HEK293 (cell line): Measurements from ENCODE around the gene SERGEF.

Experiments used
- CTCF ChIP-seq: fragments of 450-650 bp; formaldehyde crosslinking; IDR thresholded peaks from 2 replicates; pipeline ENCODE4 v1.5.1; 2016; ENCODE audit warnings: missing biosample characterization, missing genetic modification characterization
- REST ChIP-seq: fragments of 450-650 bp; formaldehyde crosslinking; IDR thresholded peaks from 2 replicates; pipeline ENCODE4 v1.5.1; 2016; ENCODE audit warnings: missing biosample characterization, missing genetic modification characterization
- YY1 ChIP-seq: fragments of 450-650 bp; formaldehyde crosslinking; IDR thresholded peaks from 2 replicates; pipeline ENCODE4 v1.5.1; 2018; ENCODE audit warnings: missing biosample characterization, missing genetic modification characterization
- ZBTB1 ChIP-seq: fragments of 450-650 bp; formaldehyde crosslinking; IDR thresholded peaks from 2 replicates; pipeline ENCODE4 v1.5.1; 2016; ENCODE audit warnings: missing biosample characterization, missing genetic modification characterization
- ZNF114 ChIP-seq: fragments of 450-650 bp; formaldehyde crosslinking; IDR thresholded peaks from 2 replicates; pipeline ENCODE4 v1.5.0; 2017; ENCODE audit warnings: missing biosample characterization, missing genetic modification characterization
- ZNF24 ChIP-seq: fragments of 450-650 bp; formaldehyde crosslinking; IDR thresholded peaks from 2 replicates; pipeline ENCODE4 v1.5.1; 2016; ENCODE audit warnings: missing biosample characterization, missing genetic modification characterization
- ZNF274 ChIP-seq, 2 experiments: fragments of 200-500 bp in 1 of 2; fragments of 450-650 bp in 1 of 2; sonication (Bioruptor generic) in 1 of 2; formaldehyde crosslinking in 1 of 2; IDR thresholded peaks; 2 replicates each; pipeline versions ENCODE4 v1.5.1 to v1.6.1; 2014 to 2016; ENCODE audit warnings: borderline replicate concordance in 1 of 2, inconsistent platforms in 1 of 2, low read length in 1 of 2, missing biosample characterization in 1 of 2, missing genetic modification characterization in 1 of 2
- ZNF621 ChIP-seq: fragments of 450-650 bp; formaldehyde crosslinking; IDR thresholded peaks from 2 replicates; pipeline ENCODE4 v1.5.1; 2017; ENCODE audit warnings: missing biosample characterization, missing genetic modification characterization
- ZNF664 ChIP-seq: fragments of 450-650 bp; formaldehyde crosslinking; IDR thresholded peaks from 2 replicates; pipeline ENCODE4 v1.5.1; 2016; ENCODE audit warnings: missing biosample characterization, missing genetic modification characterization
- ZNF677 ChIP-seq: fragments of 450-650 bp; IDR thresholded peaks from 2 replicates; pipeline ENCODE4 v1.5.0; 2018; ENCODE audit warnings: missing biosample characterization, mild to moderate bottlenecking, missing genetic modification characterization, moderate library complexity
- ZNF777 ChIP-seq: fragments of 450-650 bp; formaldehyde crosslinking; IDR thresholded peaks from 2 replicates; pipeline ENCODE4 v1.5.1; 2017; ENCODE audit warnings: missing biosample characterization, missing genetic modification characterization, borderline replicate concordance

- TF ChIP-seq ZNF274 (IDR thresholded peaks at IDR 0.05; ENCODE audit: low read length) (no peak), ZNF274 (tag by site-specific recombination; IDR thresholded peaks at IDR 0.05; ENCODE audit: borderline replicate concordance) (no peak), CTCF (no peak), ZNF621 (no peak), ZNF24 (tag by site-specific recombination) (no peak), ZNF664 (no peak), ZBTB1 (tag by site-specific recombination) (no peak), ZNF677 (tag by site-specific recombination) (no peak), ZNF114 (no peak), REST (tag by site-specific recombination) (no peak), YY1 (no peak), ZNF777 (tag by site-specific recombination) (no peak)
These were observed 111.4 kb downstream of the SERGEF start for GRCh38 chr11:17901481-17901880.
